SK-N-MC (cell line): ENCODE measurements around the gene FAM204A.

Source experiments
- EZH2 ChIP-seq: fragments of 200-600 bp; sonication (generic); IDR thresholded peaks from one replicate; pipeline ENCODE4 v1.6.1; 2017; ENCODE audit warnings: antibody characterized with exemption
- POLR2AphosphoS5 ChIP-seq: IDR thresholded peaks from 2 replicates; pipeline ENCODE4 v1.6.1; 2012; ENCODE audit warnings: mild to moderate bottlenecking, low read depth, low read length, borderline replicate concordance

GRCh38 chr10:118383699-118384098 lies 41.6 kb upstream of the FAM204A start:
- TF ChIP-seq POLR2AphosphoS5 = no peak
- no peak for TF ChIP-seq EZH2
